CD4-positive, alpha-beta T cell treated with Interleukin-6 at 100 ng/mL for 8 hours (primary cell): ENCODE results near the gene PGF.
"Not testable (repeated sequence)": the region's sequence is repeated elsewhere in the genome, so short reads cannot be mapped to it uniquely, and the experiment has no call there.

Source experiments
- DNase-seq: peaks from one replicate; pipeline ENCODE4 v3.0.0-alpha.2; 2020; ENCODE audit warnings: mixed read lengths, low spot score

Gene PGF

DNA sequence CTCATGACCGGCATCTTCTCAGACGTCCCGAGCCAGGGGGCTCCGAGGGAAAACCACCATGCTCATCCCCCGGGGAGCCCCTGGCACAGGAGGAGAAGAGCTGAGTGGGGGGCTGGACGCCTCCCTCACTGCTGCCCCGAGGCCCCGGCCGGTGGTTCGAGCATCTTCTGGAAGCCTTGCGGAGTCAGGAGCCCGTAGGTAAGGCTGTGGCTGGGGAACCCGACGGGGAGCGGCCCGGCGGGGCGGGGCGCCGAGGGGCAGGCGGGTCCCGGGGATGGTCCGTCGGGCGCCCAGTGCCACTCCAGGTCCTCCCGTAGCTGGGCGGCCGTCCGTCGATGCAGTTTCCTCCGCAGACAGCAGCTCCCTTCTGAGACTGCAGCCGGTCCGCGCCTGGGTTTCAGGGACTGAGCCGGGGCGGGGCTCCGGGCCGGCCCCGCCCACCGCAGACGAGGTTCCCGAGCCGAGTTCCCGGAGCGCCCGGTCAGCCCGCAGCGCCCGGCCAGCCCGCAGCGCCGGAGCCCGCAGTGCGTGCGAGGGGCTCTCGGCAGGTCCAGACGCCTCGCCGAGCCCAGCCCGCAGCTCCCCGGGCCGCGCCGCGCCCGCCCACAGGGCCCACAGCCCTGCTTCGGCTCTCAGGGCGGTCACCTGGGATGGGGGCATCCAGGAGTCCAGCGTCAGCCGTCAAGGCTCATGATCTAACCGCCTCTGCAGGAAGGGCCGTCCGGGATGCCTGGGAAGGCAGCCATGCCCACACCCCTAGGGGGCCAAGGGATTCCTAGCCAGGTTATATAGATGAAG, at the start of gene PGF:
Gene PGF (minus strand): TSS at position 369 of the 798 bp plus-strand sequence. CDS start 355 bp downstream, at position 14.
- DNase-seq, result peak; percentile 13

DNA sequence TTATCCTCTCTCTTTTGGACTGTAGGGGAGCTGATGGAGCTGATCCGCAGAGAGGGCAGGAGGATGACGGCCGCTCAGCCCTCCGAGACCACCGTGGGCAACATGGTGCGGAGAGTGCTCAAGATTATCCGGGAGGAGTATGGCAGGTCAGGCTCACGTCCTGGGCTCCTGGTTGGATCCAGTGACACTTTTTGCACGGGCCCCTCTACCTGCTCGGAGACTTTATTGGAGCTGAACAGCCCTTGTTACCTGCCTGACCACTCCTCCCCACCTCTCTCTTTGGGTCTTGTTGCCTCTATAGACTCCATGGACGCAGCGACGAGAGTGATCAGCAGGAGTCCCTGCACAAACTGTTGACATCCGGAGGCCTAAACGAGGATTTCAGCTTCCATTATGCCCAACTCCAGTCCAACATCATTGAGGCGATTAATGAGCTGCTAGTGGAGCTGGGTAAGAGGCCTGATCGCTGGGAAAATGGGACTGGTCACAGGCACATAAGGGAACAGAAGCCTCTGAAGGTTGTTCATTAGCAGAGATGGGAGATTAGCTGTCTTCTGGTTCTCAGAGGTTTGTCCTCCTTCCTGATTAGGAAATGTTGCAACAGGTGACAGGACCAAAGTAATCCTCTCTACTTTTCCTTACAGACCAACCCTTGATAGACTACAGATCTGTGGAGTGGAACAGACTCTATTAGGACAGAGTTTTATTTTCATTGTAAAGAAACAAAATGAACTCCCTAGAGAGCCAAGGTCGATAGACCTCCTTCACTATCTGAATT, 48.0 kb upstream of the PGF start:
- DNase-seq, result no peak

DNA sequence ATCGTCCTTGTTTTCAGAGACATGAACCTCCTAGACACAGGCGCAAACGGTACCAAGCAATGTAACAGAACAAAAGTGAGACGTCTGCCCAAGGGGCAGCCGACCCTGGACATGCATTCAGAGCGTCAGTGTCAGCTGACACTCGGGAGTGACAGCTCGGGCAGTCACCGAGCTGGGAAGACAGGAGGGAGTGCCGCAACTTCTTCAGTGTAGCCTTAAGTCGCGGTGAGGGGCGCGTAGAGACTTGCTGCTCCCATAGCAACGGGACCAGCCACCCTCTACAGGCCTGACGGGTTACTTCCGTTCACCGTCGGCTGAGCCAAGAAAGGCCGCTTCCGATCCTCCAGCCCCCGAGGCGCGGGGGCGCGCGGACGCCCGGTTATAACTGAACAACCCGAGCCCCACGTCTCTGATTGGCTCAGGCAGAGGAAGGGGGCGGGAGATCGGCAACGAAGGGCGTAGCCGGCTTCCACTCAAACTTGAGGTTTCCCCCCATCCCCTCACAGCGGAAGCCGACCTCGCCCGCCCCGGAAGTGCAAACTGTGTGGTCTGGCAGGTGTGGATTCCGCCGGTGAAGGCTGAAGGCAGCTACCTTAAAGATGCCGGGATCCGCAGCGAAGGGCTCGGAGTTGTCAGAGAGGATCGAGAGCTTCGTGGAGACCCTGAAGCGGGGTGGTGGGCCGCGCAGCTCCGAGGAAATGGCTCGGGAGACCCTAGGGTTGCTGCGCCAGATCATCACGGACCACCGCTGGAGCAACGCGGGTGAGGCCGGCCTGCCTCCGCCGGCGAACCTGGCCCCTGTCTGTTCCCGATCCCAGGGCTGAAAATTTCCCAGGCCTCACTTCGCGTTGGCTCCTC, 47.2 kb upstream of the PGF start, which contains the start of gene EIF2B2:
Gene EIF2B2 (plus strand): TSS at position 530 of the 858 bp plus-strand sequence. CDS start 70 bp downstream, at position 600.
- peak; percentile 98 for DNase-seq

DNA sequence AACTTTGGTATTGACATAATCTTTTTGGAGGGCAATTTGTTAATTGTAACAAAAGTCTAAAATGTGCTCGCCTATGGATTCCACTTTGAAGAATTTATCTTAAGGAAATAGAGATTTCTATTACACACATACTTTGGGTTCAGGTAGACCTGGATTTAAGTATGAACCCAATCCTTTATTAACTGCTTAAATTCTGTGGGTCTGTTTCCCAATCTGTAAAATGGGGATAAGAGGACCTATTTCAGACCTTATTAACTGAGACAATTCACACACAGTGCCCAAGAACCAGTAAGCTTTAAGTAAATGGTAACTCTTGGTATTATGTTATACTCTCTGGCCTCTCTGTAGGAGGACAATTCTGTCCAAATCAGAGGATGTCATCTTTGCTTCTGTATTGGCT, 46.5 kb upstream of the PGF start:
- DNase-seq, result no peak

DNA sequence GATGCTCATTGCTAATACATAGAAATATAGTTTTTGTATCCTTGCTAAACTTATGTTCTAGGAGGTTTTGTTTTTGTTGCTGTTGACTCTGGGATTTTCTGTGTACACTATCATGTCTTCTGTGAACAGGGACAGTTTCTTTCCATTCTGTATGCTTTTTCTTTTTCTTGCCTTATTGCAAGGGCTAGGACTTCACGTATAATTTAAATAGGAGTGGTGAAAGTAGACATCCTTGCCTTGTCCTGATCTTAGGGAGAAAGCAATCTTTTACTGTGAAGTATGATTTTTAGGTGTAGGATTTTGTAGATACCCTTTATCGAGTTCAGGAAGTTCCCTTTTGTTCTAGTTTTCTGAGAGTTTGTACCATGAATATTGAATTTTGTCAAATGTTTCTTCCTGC, 45.9 kb upstream of the PGF start:
- no peak for DNase-seq

DNA sequence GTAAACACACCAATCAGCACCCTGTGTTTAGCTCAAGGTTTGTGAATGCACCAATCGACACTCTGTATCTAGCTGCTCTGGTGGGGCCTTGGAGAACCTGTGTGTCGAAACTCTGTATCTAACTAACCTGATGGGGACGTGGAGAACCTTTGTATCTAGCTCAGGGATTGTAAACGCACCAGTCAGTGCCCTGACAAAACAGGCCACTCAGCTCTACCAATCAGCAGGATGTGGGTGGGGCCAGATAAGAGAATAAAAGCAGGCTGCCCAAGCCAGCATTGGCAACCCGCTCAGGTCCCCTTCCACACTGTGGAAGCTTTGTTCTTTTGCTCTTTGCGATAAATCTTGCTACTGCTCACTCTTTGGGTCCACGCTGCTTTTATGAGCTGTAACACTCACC, 40.4 kb upstream of the PGF start:
- DNase-seq, result not testable (repeated sequence)

DNA sequence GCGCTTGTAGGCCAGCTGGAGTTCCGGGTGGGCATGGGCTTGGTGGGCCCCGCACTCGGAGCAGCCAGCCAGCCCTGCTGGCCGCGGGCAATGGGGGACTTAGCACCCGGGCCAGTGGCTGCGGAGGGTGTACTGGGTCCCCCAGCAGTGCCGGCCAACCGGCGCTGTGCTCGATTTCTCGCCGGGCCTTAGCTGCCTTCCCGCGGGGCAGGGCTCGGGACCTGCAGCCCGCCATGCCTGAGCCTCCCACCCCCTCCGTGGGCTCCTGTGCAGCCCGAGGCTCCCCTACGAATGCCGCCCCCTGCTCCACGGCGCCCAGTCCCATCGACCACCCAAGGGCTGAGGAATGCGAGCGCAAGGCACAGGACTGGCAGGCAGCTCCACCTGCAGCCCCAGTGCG, 38.8 kb upstream of the PGF start:
- DNase-seq, result not testable (repeated sequence)

DNA sequence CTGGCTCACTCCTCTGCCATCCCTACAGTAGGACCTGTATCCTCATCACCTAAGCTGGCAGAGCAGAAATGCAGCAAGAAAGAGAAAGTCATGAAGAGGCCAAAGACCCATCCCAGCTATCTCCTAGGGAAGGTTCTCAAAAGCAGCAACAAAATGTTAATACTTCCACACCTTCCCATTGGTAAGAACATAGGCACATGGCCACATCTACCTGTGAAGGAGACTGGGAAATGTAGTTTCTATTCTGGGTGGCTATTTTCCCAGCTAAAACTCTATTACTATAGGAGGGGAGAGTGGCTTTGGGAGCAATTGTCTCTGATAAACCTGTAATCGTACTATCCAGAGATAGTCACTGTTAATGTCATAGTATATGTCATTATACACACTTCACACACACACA, 33.6 kb upstream of the PGF start:
- no peak for DNase-seq

DNA sequence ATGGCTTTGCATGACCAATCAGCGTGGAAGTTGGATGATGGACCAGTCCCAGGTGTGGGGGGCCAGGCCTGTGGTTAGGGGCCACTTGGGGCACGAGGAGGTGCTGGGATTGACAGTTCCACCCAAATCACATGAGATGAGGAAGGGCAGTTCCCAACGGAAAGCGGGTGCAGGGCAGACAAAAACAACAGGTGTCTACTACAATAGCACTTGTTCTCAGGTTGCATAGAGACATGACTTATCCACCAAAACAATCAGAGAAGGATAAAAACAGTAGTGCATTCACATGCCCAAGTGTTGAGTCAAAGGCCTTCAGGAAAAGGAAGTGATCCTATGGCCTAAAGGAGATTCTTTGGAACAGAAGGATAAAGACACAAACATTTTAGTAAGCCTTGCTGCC, 32.7 kb upstream of the PGF start:
- no peak for DNase-seq

DNA sequence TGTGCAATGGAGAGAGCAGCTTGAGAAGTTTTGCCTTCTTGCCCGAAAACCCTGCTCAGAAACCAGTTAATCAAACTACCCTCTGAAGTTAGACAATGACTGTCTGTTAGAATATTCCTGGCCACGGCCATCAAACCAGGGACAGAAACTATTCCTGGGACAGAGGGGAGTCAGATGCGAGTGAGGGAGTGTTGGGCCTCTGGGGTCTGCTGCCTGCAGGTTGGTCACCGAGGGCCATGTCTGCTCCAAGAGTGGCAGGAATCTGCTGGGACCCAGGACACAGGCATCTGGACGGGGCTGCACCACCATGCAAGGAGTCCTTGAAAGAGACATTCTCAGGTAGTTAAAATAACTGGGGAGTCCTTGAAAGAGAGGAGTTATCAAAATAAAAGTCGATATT, 30.4 kb upstream of the PGF start:
- no peak for DNase-seq

DNA sequence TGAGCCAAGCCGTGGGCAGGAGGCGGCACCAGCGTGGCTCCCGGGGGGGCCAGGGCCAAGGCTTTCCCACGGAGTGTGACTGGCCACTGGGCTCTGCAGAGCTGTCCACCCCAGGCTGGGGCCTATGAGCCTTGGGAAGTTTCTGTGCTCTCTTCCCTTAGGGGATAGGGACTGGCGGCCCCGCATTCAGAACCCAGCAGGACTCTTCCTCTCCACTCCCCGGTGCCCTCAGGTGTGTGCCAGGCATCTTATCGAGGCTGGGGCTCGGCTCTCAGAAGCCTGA, 29.6 kb upstream of the PGF start:
- DNase-seq, result no peak

DNA sequence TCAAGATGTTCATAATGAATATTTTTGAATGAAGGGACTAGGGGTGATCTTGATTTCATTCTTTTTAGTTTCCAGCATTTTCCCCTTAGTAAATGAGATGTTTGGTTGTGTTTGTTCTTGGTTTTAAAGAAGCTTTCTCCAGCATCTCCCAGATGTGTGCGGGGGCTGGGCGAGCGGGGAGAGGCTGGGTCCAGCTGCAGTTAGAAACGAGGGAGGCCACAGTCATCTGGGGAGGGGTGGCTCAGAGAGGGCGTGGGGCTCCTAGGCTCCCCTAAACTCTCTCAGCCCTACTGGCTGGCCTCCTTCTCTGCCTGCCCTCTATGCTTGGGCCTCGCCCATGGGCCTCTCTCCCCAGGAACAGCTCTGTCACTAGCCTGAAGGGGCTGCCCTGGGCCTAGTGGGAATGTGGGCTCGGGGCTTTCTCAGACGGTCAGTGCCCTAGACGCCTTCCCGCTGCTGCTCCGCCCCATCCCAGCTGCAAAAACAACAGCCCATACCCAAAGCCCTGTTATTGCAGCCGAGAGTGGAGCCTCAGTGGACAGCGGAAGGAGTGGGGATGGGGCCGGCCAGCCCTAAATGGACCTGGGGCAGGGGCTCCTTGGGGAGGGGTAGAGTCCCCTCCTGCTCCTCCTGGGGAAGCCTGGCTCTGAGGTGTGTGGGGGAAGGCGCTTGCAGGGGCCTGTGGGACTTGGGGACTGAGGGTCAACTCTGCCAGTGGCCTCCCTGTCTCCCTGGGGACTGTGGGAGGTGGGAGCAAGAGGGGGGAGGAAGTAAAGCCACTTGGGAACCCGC, 29.0 kb upstream of the PGF start:
- no peak for DNase-seq

DNA sequence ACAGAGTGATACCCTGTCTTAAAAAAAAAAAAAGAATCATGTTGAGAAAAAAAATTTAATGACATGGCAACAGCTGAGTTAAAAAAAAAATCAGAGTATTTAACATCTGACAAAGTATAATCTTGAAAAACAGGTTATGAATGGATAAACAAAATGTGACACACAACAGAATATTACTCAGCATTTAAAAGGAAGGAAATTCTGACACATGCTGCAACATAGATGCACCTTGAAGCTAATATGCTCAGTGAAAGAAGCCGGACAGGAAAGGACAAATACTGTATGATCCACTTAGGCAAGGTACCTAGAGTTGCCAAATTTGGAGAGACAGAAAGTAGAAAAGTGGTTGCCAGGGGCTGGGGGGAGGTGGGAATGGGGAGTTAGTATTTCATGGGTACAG, 27.9 kb upstream of the PGF start:
- no peak for DNase-seq

DNA sequence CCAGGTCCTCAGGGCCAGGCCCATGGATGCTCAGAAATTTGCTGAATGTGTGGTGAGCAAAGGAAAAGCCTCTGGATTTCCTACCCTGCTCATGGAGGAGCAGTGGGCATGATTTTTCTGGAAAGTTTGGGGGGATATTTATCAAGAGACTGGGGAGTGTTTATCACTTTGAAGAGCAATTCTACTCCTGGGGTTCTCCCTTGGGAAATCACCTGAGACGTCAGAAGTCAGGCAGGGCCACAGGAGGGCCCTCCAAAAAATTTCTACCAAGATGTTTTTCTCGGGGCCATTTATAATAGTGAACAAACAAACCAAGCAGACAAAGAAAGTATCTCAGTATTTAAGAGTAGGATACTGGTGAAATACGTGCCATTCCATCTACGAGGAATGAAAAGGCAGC, 27.3 kb upstream of the PGF start:
- no peak for DNase-seq

DNA sequence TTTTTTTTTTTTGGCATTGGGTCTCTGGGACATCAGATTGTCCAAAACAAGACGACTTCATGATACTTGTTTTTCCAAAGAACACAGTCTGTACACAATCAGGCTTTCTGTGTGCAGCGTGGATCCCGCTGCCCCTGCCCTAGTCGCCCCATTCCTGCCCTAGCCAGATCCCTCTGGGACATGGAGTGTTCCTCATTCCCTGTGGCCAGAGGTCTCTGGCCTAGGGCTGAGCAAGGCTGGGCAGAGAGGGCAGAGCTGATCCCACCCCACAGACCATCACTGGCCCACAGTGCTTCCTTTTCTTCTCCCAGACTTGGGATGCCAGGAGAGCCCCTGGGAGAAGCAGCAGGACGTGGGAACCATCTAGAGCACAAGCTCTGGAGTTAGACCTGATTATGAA, 26.4 kb upstream of the PGF start:
- no peak for DNase-seq

DNA sequence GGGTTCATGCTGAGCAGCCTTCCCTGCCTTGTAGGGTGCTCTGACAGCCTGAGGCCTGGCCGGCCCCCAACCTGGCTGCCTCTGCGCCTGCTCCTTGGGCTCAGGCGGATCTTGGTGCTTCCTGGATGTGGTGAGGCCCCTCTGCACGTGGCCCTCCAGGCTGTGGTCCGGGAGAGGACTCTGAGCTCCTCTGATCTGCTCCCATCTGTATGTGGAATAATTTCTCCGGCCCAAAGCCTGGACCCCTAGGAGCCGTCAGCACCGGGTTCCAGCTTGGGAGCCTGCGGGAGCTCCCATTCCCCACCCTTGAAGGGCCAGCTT, 26.0 kb upstream of the PGF start:
- no peak for DNase-seq

DNA sequence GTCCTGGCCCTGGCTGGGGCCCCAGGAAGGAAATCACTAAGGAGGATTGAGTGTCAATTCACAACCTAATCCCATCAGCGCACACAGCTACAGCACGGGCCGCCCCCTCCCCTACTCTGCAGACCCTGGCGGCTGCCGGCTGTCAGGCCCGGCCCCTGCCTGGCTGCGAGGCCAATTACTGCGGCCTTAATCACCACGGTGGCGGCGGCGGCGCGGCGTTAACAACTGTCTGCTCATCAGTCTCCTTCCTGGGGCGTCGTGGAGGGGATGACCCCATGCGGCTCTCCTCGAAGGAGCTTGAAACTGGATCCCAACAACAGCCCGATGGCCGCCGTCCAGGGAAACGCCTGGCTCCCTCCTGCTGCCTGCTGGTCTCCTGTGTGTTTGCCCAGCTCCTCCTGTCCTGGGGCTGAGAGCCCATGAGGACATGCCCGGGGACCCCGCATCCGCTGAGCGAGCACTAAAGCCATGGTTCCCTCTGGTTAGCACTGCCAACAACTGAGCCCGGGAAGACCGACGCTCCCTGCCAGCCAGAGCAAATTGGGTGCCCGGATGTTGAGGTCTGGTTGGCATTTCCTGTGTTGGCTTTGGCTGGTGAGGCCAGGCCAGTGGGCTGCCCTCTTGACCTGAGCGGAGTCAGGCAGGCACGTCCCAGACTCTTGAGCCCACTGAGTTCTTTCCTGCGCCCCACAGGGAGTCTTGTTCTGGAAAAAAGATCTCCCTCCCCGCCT, 25.5 kb upstream of the PGF start:
- no peak for DNase-seq

DNA sequence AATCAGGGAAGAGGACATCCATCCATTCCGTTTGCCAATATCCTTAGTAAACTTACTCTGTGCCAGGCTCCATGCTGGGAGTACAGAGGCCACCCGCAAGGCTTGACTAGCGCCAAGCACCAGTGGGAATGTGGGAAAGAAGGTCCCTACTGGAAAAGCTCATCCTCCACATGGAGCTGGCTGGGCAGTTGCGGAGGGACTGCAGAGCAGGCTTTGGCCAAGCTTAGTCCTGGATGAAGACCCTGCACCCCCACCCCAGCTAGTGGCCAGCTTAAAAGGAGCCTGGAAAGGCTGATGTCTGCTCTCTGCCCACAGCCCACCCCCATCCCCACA, 25.0 kb upstream of the PGF start:
- DNase-seq, result no peak

DNA sequence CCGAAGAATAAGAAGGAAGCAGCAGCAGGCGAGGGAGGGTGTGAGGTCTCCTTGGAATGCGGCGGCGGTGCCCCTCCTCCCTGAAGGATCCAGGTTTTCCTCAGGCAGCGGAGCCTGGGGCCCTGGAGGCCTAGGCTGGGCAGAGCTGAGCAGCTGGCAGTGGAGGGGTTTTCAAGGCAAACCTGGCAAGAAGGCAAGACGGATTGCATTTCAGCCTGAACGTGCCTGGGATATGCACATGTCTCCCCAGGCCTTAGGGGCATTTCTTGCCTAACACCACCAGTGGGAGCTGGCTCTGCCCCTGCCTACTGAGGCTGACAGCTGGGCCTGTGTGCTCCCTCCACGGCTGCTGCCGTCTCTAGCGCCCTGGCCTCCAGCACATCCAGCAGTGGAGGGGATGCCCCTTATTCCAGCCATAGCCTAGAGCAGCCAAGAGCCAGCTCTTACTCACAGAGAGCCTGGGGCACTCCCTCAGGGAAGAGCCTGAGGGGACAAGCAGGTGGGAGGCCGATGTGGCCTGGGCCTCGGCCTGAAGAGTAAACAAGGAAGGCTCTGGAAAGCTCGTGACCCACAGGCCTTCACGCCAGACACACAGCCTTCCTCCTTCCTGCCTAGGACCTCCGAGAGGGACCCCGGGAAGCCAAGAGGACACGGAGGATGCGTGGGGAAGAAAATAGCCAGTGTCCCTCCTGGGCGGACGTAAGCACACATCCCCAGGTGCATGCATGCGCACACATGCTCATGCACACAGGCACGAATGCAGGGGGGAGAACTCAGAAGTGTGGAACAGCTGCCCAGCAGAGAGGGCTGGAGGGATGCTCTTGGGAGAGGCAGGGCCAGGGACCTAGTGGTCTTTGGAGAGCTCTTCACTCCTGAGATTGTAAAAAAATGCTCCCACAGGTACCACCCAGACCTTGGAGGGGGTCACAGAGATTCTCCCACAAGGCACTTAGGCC, 24.3 kb upstream of the PGF start:
- no peak for DNase-seq

DNA sequence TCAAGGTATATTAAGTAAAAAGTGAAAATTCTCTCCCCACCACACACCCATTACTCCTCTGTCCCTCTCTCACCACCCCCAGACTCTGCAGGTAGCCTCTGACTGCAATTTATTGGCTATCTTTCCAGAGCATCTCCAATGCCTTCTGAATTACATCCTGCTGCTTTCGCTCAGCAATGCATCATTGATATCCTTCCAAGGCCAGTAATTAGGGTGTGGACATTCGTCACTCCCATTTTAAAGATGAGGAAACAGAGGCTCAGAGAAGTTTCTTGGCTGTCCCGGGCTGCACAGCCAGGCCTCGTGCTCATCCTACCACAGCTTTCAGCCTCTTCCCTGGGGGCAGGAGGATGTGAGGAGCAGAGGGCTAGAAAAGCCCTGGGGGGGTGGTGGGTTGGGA, 23.6 kb upstream of the PGF start:
- no peak for DNase-seq
